ENCODE results near the gene PPP1R11.

Gene PPP1R11

DNA sequence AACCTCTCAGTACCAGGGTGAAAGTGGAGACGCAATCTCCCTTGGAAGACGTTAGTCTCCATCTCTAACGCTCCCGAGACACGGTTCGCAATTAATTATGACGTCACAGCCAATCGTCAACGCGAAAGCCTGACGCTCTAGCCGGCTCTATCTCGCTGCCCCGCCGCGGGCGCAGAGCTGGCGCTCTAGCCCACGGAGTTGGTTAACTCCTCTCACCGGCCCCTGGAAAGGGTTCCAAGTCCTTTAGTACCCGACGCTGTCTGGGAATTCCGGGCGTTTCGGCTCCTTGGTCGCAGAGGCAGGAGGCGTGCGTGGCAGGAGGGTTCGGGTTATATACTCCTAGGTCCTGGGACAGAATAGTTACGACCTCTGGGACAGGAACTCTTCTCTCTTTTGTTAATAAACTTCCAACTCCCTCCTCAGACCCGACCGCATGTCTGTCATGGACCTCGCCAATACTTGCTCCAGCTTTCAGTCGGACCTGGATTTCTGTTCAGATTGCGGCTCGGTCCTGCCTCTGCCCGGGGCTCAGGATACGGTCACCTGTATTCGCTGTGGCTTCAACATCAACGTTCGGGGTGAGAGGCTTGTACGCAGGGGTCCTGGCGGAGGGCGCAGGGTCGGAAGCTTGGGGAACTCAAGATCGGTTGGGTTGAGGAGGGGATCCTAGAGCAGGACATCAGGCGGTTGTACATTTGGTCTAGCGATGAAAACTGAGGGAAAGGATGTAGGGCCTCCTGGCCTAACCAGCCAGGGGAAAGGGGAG is 5.7 kb upstream of the PPP1R11 start, which contains the start of gene POLR1H:
Gene POLR1H, plus strand, starts transcription at position 174 of the 766 bp plus-strand sequence. Its CDS starts 260 bp downstream, at position 434.
- TF ChIP-seq, protein P1, sequence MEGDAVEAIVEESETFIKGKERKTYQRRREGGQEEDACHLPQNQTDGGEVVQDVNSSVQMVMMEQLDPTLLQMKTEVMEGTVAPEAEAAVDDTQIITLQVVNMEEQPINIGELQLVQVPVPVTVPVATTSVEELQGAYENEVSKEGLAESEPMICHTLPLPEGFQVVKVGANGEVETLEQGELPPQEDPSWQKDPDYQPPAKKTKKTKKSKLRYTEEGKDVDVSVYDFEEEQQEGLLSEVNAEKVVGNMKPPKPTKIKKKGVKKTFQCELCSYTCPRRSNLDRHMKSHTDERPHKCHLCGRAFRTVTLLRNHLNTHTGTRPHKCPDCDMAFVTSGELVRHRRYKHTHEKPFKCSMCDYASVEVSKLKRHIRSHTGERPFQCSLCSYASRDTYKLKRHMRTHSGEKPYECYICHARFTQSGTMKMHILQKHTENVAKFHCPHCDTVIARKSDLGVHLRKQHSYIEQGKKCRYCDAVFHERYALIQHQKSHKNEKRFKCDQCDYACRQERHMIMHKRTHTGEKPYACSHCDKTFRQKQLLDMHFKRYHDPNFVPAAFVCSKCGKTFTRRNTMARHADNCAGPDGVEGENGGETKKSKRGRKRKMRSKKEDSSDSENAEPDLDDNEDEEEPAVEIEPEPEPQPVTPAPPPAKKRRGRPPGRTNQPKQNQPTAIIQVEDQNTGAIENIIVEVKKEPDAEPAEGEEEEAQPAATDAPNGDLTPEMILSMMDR (IDR thresholded peaks at IDR 0.05; ENCODE audit: low read length, missing control alignments) = no peak
- peak within 1 kb of the TSS; percentile 97 for H3K4me3 ChIP-seq (replicated peaks; ENCODE audit: low read depth, low read length)
- peak; percentile 98 for DNase-seq (ENCODE audit: low read depth)

- no peak for DNase-seq (ENCODE audit: low read depth)
- TF ChIP-seq, protein P1 (IDR thresholded peaks at IDR 0.05; ENCODE audit: low read length, missing control alignments) = no peak
- H3K4me3 ChIP-seq (replicated peaks; ENCODE audit: low read depth, low read length) = peak overlapping the region; percentile 97
Observed at GRCh38 chr6:30061858-30062458, 5.0 kb upstream of the PPP1R11 start.

DNA sequence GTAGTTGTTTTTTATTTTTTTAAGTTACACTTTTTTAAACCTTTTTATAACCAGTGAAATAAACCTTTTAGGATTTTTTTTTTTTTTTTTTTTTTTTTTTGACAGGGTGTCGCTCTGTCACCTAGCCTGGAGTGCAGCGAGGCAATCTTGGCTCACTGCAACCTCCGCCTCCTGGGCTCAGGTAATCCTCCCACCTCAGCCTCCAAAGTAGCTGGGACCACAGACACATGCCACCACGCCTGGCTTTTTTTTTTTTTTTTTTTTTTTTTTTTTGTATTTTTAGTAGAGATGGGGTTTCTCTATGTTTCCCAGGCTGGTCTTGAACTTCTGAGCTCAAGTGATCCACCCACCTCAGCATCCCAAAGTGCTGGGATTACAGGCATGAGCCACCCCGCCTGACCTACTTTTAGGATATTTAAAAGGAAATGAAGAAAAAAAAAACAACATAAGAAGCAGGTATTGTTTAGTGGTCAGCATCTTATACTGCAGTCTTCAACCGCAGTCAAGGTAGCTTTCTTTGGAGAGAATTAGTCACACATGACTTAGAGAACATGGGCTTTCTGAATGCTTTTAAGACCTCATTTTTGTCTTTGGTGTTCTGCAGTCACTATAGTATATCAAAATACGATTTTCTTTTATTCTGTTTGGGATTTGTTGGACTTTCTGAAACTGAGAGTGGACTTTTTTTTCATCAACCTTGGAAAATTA is 4.4 kb upstream of the PPP1R11 start:
- DNase-seq (ENCODE audit: low read depth) = no peak
- H3K4me3 ChIP-seq (replicated peaks; ENCODE audit: low read depth, low read length) = peak overlapping the region; percentile 97
- TF ChIP-seq, protein P1 (IDR thresholded peaks at IDR 0.05; ENCODE audit: low read length, missing control alignments) = no peak

- TF ChIP-seq, protein P1 (IDR thresholded peaks at IDR 0.05; ENCODE audit: low read length, missing control alignments) = no peak
- H3K4me3 ChIP-seq (replicated peaks; ENCODE audit: low read depth, low read length) = no peak overlapping the region
- no peak for DNase-seq (ENCODE audit: low read depth)
Observed at GRCh38 chr6:30063315-30063714, 3.7 kb upstream of the PPP1R11 start.

GRCh38 chr6:30066082-30066481 is 916 bp upstream of the PPP1R11 start:
- H3K4me3 ChIP-seq (replicated peaks; ENCODE audit: low read depth, low read length) = peak overlapping the region; percentile 87
- TF ChIP-seq, protein P1 (IDR thresholded peaks at IDR 0.05; ENCODE audit: low read length, missing control alignments) = no peak
- DNase-seq (ENCODE audit: low read depth) = no peak

GRCh38 chr6:30067460-30068139 is 602 bp downstream of the PPP1R11 start:
- TF ChIP-seq, protein P1 (IDR thresholded peaks at IDR 0.05; ENCODE audit: low read length, missing control alignments) = no peak
- peak overlapping the region; percentile 87 for H3K4me3 ChIP-seq (replicated peaks; ENCODE audit: low read depth, low read length)
- DNase-seq (ENCODE audit: low read depth) = no peak
